Keratinocyte (primary cell): Measurements from ENCODE around the gene NELL1. TPM values are rescaled to one million over a fixed set of nuclear protein-coding genes. Genes with fewer than 3 reads are reported as not detected.
A peak's percentile ranks its signal among the peaks of the same experiment; 100 is the strongest.

Experiments used
- DNase-seq: peaks from one replicate; pipeline ENCODE4 v3.0.0-alpha.2; 2011; ENCODE audit warnings: low read depth, missing footprints, low spot score
- FAIRE-seq: peaks from 2 replicates; lab custom pipeline; 2011; peaks lifted over from hg19 to GRCh38; lab: Jason Lieb, UNC
- H2AFZ ChIP-seq: 2 replicates; pipeline ENCODE4 v1.6.0; 2012; ENCODE audit warnings: low read length, control low read depth, inconsistent platforms; ENCODE audit not compliant: control insufficient read depth
- H3K27ac ChIP-seq: 2 replicates; pipeline ENCODE4 v1.5.1; 2011; ENCODE audit warnings: low read length; ENCODE audit not compliant: control insufficient read depth, insufficient read depth
- H3K27me3 ChIP-seq: 3 replicates; pipeline ENCODE4 v1.6.0; 2011; ENCODE audit warnings: low read length; ENCODE audit not compliant: control insufficient read depth, insufficient read depth; ENCODE audit errors: extremely low read depth
- H3K36me3 ChIP-seq, 2 experiments: 2 replicates in 1 of 2; 3 replicates in 1 of 2; pipeline ENCODE4 v1.5.1; 2011; ENCODE audit warnings: low read length in 2 of 2, mild to moderate bottlenecking in 1 of 2; ENCODE audit not compliant: control insufficient read depth in 2 of 2, insufficient read depth in 2 of 2; ENCODE audit errors: extremely low read depth in 1 of 2
- H3K4me1 ChIP-seq: 3 replicates; pipeline ENCODE4 v1.5.1; 2011; ENCODE audit warnings: low read length; ENCODE audit not compliant: control insufficient read depth, insufficient read depth; ENCODE audit errors: extremely low read depth
- H3K4me2 ChIP-seq: 3 replicates; pipeline ENCODE4 v1.6.0; 2011; ENCODE audit warnings: low read depth, low read length; ENCODE audit not compliant: control insufficient read depth, insufficient read depth; ENCODE audit errors: extremely low read depth
- H3K4me3 ChIP-seq, 3 experiments: fragments of 200-600 bp in 1 of 3; sonication (generic) in 1 of 3; 2 replicates in 2 of 3; 3 replicates in 1 of 3; pipeline ENCODE4 v1.5.1; 2011 to 2016; ENCODE audit warnings: low read length in 3 of 3, mild to moderate bottlenecking in 3 of 3, control low read depth in 2 of 3, inconsistent platforms in 1 of 3, low read depth in 1 of 3, mixed read lengths in 1 of 3, mixed run types in 1 of 3, moderate library complexity in 1 of 3; ENCODE audit not compliant: control insufficient read depth in 2 of 3, insufficient read depth in 2 of 3; ENCODE audit errors: extremely low read depth in 1 of 3
- H3K79me2 ChIP-seq: 2 replicates; pipeline ENCODE4 v1.6.0; 2012; ENCODE audit warnings: low read length; ENCODE audit not compliant: control insufficient read depth, insufficient read depth
- H3K9ac ChIP-seq: 3 replicates; pipeline ENCODE4 v1.6.0; 2011; ENCODE audit warnings: low read length; ENCODE audit not compliant: control insufficient read depth, insufficient read depth; ENCODE audit errors: extremely low read depth
- H3K9me1 ChIP-seq: 3 replicates; pipeline ENCODE4 v1.6.0; 2011; ENCODE audit warnings: low read length; ENCODE audit not compliant: control insufficient read depth, insufficient read depth; ENCODE audit errors: extremely low read depth
- H3K9me3 ChIP-seq: 2 replicates; pipeline ENCODE4 v1.5.1; 2012; ENCODE audit warnings: low read depth, low read length; ENCODE audit not compliant: control insufficient read depth
- H4K20me1 ChIP-seq: 3 replicates; pipeline ENCODE4 v1.6.0; 2011; ENCODE audit warnings: low read length; ENCODE audit not compliant: control insufficient read depth, insufficient read depth; ENCODE audit errors: extremely low read depth
- EZH2 ChIP-seq: IDR thresholded peaks from one replicate; pipeline ENCODE4 v1.6.1; 2012; ENCODE audit warnings: inconsistent platforms, mild to moderate bottlenecking, low read length, moderate library complexity
- dilution Hi-C: fragments of 300-500 bp; cut with MboI; formaldehyde crosslinking; loops from one replicate; pipeline ENCODE4 v1.7.0; 2020; ENCODE audit warnings: low sequenced_read_pairs; ENCODE audit not compliant: extremely low pct_ligation_motif_present
- polyA plus RNA-seq, 5 experiments: library from polyadenylated mRNA; depleted of rRNA in 3 of 5; stranded (reverse) in 3 of 5; stranded (forward) in 1 of 5; unstranded in 1 of 5; fragments of >200 nt; gene quantifications; 1 replicate in 1 of 5; 2 replicates in 3 of 5; 3 replicates in 1 of 5; pipeline versions ENCODE4 v1.2.1 to v1.2.3, GENCODE V29; 2011 to 2012; ENCODE audit warnings: missing spikeins in 2 of 5, low read depth in 1 of 5, low replicate concordance in 1 of 5
- TF ChIP-seq, protein P1 (sequence below), 3 experiments: IDR thresholded peaks in 1 of 3; conservative IDR thresholded peaks in 1 of 3; optimal IDR thresholded peaks in 1 of 3; 2 replicates in 2 of 3; 3 replicates in 1 of 3; pipeline versions ENCODE3 to v1.5.1; 2011; ENCODE audit warnings: low read length in 3 of 3, mild to moderate bottlenecking in 3 of 3, moderate library complexity in 2 of 3, control low read depth in 1 of 3, inconsistent platforms in 1 of 3; ENCODE audit not compliant: insufficient read depth in 2 of 3; ENCODE audit errors: extremely low read depth in 1 of 3

The NELL1 gene
- polyA plus RNA-seq, 1 donor (not counting 4 experiments of a cell fraction or from before 2014, with no cell fraction given), result not detected

DNA sequence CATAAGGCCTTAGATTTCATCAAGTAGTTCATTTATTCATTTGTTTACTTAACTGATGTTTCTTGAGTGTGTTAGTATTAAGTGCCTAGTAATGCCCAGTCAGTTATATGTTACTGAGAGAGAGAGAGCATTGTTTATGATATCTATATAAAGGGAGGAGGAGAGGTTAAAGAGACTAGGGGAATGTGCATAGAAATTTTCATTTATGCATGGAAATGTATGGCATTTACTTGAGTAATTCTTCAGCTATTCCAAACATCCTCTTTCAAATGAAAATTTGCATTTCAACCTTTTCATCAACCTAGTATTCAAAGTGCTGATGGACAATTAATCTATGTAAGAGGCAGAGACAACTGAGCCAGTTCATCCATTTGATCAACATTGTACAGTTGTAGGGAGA is 199.7 kb downstream of the NELL1 start:
- no peak overlapping the region for H3K4me2 ChIP-seq
- dilution Hi-C loops, result no loop called here
- FAIRE-seq (no peak), DNase-seq (no peak)
- TF ChIP-seq, protein P1, sequence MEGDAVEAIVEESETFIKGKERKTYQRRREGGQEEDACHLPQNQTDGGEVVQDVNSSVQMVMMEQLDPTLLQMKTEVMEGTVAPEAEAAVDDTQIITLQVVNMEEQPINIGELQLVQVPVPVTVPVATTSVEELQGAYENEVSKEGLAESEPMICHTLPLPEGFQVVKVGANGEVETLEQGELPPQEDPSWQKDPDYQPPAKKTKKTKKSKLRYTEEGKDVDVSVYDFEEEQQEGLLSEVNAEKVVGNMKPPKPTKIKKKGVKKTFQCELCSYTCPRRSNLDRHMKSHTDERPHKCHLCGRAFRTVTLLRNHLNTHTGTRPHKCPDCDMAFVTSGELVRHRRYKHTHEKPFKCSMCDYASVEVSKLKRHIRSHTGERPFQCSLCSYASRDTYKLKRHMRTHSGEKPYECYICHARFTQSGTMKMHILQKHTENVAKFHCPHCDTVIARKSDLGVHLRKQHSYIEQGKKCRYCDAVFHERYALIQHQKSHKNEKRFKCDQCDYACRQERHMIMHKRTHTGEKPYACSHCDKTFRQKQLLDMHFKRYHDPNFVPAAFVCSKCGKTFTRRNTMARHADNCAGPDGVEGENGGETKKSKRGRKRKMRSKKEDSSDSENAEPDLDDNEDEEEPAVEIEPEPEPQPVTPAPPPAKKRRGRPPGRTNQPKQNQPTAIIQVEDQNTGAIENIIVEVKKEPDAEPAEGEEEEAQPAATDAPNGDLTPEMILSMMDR (optimal IDR thresholded peaks at IDR 0.05 in 1 of 3, IDR thresholded peaks at IDR 0.05 in 1 of 3, conservative IDR thresholded peaks at IDR 0.05 in 1 of 3; ENCODE audit: extremely low read depth in 1 of 3, insufficient read depth in 2 of 3, low read length in 3 of 3), result no peak
- TF ChIP-seq EZH2, result no peak
- no peak overlapping the region for H3K27ac ChIP-seq
- H3K79me2 ChIP-seq, result no peaks in the 10 kb centered on the region
- no peaks in the 10 kb centered on the region for H3K27me3 ChIP-seq
- H3K9me1 ChIP-seq, result no peaks in the 10 kb centered on the region
- no peak overlapping the region for H3K9ac ChIP-seq
- no peak overlapping the region for H3K4me3 ChIP-seq
- H3K4me1 ChIP-seq, result no peaks in the 10 kb centered on the region
- H2AFZ ChIP-seq, result no peak overlapping the region
- no peaks in the 10 kb centered on the region for H3K9me3 ChIP-seq
- H4K20me1 ChIP-seq, result no peaks in the 10 kb centered on the region
- no peaks in the 10 kb centered on the region for H3K36me3 ChIP-seq

DNA sequence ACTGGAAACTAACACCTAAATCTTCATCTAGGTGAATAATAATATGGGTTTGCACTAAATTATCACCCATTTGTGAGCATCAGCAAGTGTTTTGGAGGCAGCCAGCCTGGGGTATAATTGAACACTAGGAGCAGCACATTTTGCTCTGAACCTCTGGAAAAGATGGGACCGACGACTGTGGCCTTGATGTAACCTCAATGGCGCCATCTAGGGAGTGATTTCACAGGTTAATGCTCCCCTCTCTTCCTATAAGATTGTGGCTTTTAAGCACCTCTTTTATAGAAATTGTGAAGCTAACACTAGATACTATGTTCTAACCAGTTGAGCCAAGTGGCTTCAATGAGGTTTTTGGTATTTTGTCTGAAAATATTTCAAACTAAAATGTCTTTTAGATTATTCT is 203.7 kb downstream of the NELL1 start:
- no peaks in the 10 kb centered on the region for H3K4me1 ChIP-seq
- H3K9me1 ChIP-seq, result no peaks in the 10 kb centered on the region
- no peaks in the 10 kb centered on the region for H3K36me3 ChIP-seq
- DNase-seq (no peak), FAIRE-seq (no peak)
- H2AFZ ChIP-seq, result no peak overlapping the region
- no peaks in the 10 kb centered on the region for H3K27me3 ChIP-seq
- H3K4me3 ChIP-seq, result no peak overlapping the region
- no peak for TF ChIP-seq EZH2
- TF ChIP-seq, protein P1 (optimal IDR thresholded peaks at IDR 0.05 in 1 of 3, IDR thresholded peaks at IDR 0.05 in 1 of 3, conservative IDR thresholded peaks at IDR 0.05 in 1 of 3; ENCODE audit: extremely low read depth in 1 of 3, insufficient read depth in 2 of 3, low read length in 3 of 3), result peak in 1 of 3 experiments; percentile 19
- H3K9ac ChIP-seq, result no peak overlapping the region
- no peaks in the 10 kb centered on the region for H4K20me1 ChIP-seq
- no peak overlapping the region for H3K27ac ChIP-seq
- H3K4me2 ChIP-seq, result no peak overlapping the region
- no peaks in the 10 kb centered on the region for H3K79me2 ChIP-seq
- dilution Hi-C loops, result no loop called here
- no peaks in the 10 kb centered on the region for H3K9me3 ChIP-seq
